KMS-11 (cell line): ENCODE data around the gene SMOC2.

ENCODE experiments used
- H2AFZ ChIP-seq: fragments of 200-600 bp; sonication (generic); 2 replicates; pipeline ENCODE4 v1.6.1; 2016; ENCODE audit warnings: antibody characterized with exemption, mixed run types, low read depth
- H3K27ac ChIP-seq: fragments of 200-600 bp; sonication (generic); 2 replicates; pipeline ENCODE4 v1.6.1; 2016; ENCODE audit warnings: mild to moderate bottlenecking, mixed run types
- H3K27me3 ChIP-seq: fragments of 200-600 bp; sonication (generic); 2 replicates; pipeline ENCODE4 v1.6.1; 2017; ENCODE audit warnings: mild to moderate bottlenecking, low read depth, mixed run types, moderate library complexity; ENCODE audit not compliant: insufficient read depth
- H3K36me3 ChIP-seq: fragments of 200-600 bp; sonication (generic); 2 replicates; pipeline ENCODE4 v1.6.1; 2017; ENCODE audit warnings: mild to moderate bottlenecking, mixed run types; ENCODE audit not compliant: insufficient read depth
- H3K4me1 ChIP-seq: fragments of 200-600 bp; sonication (generic); 2 replicates; pipeline ENCODE4 v1.6.1; 2016; ENCODE audit warnings: mild to moderate bottlenecking, low read depth, mixed run types; ENCODE audit not compliant: poor library complexity, severe bottlenecking
- H3K4me2 ChIP-seq: fragments of 200-600 bp; sonication (generic); 2 replicates; pipeline ENCODE4 v1.7.0; 2016; ENCODE audit warnings: mild to moderate bottlenecking, mixed run types
- H3K4me3 ChIP-seq: fragments of 200-600 bp; sonication (generic); IDR thresholded peaks from 2 replicates; pipeline ENCODE4 v1.6.1; 2017; ENCODE audit warnings: low read depth, low read length, mixed read lengths; ENCODE audit not compliant: insufficient read depth
- H3K79me2 ChIP-seq: fragments of 200-600 bp; sonication (generic); 2 replicates; pipeline ENCODE4 v1.6.1; 2016; ENCODE audit warnings: low read depth, mixed run types; ENCODE audit not compliant: insufficient read depth
- H3K9ac ChIP-seq: fragments of 200-600 bp; sonication (generic); 2 replicates; pipeline ENCODE4 v1.6.1; 2016; ENCODE audit warnings: mild to moderate bottlenecking, mixed run types
- H4K20me1 ChIP-seq: fragments of 200-600 bp; sonication (generic); 2 replicates; pipeline ENCODE4 v1.6.1; 2016; ENCODE audit warnings: mild to moderate bottlenecking, mixed run types; ENCODE audit not compliant: insufficient read depth
- TF ChIP-seq, protein P1 (sequence below): fragments of 200-600 bp; sonication (generic); conservative IDR thresholded peaks from 2 replicates; pipeline ENCODE4 v1.6.1; 2017; ENCODE audit warnings: low read depth, mild to moderate bottlenecking, antibody characterized with exemption, low read length, moderate library complexity, mixed read lengths

SMOC2 gene

DNA sequence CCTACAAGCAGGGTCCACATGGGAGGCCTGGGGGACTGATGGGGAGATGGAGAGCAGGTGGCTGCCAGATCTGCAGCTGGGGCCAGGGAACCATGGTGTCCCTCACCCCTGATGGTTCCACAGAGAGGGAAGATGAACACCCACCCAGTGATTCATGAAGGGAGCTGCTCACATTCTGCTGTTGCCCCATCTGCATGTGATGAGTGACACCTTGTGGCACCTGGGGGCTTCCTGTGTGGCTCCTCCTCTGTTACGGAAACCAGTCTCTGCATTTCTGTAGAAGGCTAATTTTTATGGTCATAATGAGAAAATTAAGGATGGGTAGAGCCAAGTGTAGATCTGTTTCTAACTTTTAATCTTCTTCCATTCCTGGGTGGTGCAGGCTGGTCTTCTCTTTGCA lies 217.1 kb downstream of the SMOC2 start:
- Histone ChIP-seq H3K4me1 (no peaks in the 10 kb centered on the region), H3K4me2 (no peak overlapping the region), H3K4me3 (no peak overlapping the region), H2AFZ (no peak overlapping the region), H4K20me1 (no peaks in the 10 kb centered on the region), H3K79me2 (no peaks in the 10 kb centered on the region), H3K27ac (no peak overlapping the region), H3K27me3 (no peaks in the 10 kb centered on the region), H3K36me3 (no peaks in the 10 kb centered on the region), H3K9ac (no peak overlapping the region)
- TF ChIP-seq, protein P1, sequence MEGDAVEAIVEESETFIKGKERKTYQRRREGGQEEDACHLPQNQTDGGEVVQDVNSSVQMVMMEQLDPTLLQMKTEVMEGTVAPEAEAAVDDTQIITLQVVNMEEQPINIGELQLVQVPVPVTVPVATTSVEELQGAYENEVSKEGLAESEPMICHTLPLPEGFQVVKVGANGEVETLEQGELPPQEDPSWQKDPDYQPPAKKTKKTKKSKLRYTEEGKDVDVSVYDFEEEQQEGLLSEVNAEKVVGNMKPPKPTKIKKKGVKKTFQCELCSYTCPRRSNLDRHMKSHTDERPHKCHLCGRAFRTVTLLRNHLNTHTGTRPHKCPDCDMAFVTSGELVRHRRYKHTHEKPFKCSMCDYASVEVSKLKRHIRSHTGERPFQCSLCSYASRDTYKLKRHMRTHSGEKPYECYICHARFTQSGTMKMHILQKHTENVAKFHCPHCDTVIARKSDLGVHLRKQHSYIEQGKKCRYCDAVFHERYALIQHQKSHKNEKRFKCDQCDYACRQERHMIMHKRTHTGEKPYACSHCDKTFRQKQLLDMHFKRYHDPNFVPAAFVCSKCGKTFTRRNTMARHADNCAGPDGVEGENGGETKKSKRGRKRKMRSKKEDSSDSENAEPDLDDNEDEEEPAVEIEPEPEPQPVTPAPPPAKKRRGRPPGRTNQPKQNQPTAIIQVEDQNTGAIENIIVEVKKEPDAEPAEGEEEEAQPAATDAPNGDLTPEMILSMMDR: no peak

- H3K9ac ChIP-seq: no peak overlapping the region
Measured at GRCh38 chr6:168660400-168660945, 219.5 kb downstream of the SMOC2 start.

GRCh38 chr6:168662301-168662936 lies 221.4 kb downstream of the SMOC2 start:
- no peak overlapping the region for H3K4me2 ChIP-seq

More at GRCh38 chr6:168660400-168660945, 219.5 kb downstream of the SMOC2 start:
- no peaks in the 10 kb centered on the region for H3K79me2 ChIP-seq
- H3K4me1 ChIP-seq: no peaks in the 10 kb centered on the region
- TF ChIP-seq, protein P1: no peak
- H4K20me1 ChIP-seq: no peaks in the 10 kb centered on the region
- H3K27me3 ChIP-seq: no peaks in the 10 kb centered on the region
- no peak overlapping the region for H2AFZ ChIP-seq
- no peak overlapping the region for H3K4me3 ChIP-seq
- H3K27ac ChIP-seq: no peak overlapping the region
- H3K36me3 ChIP-seq: no peaks in the 10 kb centered on the region
- no peak overlapping the region for H3K4me2 ChIP-seq

DNA sequence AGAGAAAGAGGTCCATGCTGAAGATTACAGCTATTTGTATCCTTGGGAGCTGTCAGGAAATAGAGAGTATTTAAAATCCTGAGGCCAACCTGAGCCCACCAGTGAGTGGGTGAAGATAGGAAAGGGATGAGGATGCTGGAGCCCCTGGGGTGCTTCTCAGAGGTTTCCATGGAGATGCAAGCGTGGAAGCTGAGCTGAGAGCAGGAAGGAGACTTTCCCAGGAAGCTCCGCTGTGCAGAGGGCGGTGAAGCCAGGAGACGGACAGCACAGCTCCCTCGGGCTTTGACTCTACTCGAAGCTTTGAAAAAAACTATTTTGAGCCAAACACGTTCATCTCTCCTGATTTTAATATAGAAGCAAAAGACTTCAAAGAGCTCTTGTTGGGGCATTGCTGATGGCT lies 222.1 kb downstream of the SMOC2 start:
- Histone ChIP-seq H3K4me3 (no peak overlapping the region), H3K27me3 (no peaks in the 10 kb centered on the region), H3K36me3 (no peaks in the 10 kb centered on the region), H3K27ac (no peak overlapping the region), H3K79me2 (no peaks in the 10 kb centered on the region), H4K20me1 (no peaks in the 10 kb centered on the region), H2AFZ (no peak overlapping the region), H3K9ac (no peak overlapping the region), H3K4me1 (no peaks in the 10 kb centered on the region), H3K4me2 (no peak overlapping the region)
- TF ChIP-seq, protein P1: no peak

More at GRCh38 chr6:168662301-168662936, 221.4 kb downstream of the SMOC2 start:
- no peak overlapping the region for H2AFZ ChIP-seq
- H3K79me2 ChIP-seq: no peaks in the 10 kb centered on the region
- no peaks in the 10 kb centered on the region for H4K20me1 ChIP-seq
- H3K36me3 ChIP-seq: no peaks in the 10 kb centered on the region
- TF ChIP-seq, protein P1: no peak
- no peaks in the 10 kb centered on the region for H3K27me3 ChIP-seq
- no peak overlapping the region for H3K4me3 ChIP-seq
- no peak overlapping the region for H3K9ac ChIP-seq
- H3K27ac ChIP-seq: no peak overlapping the region
- H3K4me1 ChIP-seq: no peaks in the 10 kb centered on the region
